Midbrain (tissue), 1 donor: ENCODE results near the gene TP73.

Source experiments
- DNase-seq: peaks from one replicate; lab custom pipeline; 2025; lab: John Stamatoyannopoulos, UW

TP73 gene

DNA sequence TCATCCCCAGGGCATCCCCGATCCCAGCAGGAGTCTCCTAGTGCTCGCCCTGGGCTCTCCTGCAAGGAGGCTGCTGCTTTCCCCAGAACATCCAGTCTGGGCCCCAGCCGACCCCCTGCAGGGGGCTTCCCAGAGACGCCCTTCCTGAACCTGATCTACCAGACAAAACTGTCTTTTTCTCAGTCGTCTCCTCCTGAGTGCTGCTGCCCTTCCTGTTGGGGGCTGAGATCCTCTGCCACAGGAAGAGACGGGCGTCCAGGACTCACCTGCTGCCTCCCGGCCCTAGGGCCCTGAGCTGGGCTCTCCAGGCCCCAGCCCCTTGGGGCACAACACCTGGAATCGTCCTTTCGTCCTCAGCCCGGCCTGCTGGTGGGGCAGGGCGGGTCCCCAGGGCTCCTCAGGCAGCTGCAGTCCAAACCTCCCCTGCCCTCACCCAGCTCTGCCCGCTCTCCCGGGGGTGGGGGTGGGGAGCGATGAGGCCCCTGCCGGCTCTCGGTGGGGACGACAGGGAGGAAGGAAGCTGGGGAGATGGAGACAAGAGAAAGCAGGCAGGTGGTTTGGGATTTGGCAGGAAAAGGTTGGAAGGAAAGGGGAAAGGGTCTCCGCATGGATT, 36.9 kb downstream of the TP73 start:
- DNase-seq, result no peak

GRCh38 chr1:3690282-3691065, 38.2 kb downstream of the TP73 start:
- DNase-seq, result no peak

DNA sequence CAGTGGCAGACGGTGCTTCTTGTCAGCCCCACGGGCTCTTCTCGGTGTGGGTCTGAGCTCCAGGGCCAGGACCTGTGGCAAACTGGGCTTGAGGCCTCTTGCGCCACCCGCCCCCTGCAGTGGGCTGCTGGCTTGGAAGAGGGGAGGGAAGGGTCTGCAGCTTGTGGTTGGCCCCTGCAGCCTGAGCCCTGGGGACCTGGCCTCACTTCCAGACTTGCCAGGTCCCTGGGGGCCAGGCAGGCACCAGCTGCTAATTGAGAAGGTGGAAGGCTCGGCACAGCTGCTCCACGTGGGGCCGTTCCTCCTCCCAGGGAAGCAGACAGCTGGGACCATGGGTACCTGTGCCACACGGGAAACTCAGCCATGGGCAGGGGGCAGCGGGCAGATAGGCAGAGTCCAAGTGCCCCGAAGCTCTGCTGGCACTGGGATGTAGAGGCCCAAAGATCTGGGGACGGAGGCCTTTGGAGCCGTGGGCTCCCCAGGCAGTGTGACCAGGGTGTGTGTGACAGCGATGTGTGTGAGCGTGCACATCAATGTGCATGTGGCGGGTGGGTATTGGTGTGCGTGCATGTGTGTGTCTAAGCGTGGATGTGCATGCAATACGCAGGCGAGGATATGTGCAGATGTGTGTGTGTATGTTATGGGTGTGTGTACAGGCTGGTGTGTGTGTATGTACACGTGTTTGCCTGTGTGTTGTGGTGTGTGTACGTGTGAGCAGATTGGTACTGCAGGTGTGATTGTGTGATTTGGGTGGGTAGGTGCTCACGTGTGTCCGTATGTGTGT, 39.3 kb downstream of the TP73 start:
- DNase-seq, result no peak

DNA sequence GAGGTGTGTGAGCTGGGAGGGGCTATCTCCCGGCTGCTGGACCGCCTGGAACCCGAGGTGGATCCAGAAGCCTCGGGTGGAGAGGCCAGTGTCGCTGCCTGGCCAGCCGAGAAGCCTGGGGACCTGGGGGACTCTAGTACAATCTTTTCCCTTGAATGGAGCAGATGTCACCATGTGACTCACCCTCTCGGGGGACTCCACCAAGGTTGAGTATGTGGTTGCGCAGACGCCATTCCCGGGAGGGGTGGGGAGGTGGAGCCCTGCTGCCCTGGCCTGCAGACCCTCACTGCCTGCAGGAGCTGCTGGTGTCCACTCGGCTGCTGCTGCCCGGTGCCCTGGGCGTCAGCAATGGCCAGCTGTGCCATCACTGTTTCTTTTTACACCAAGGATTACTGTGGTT, 40.3 kb downstream of the TP73 start:
- no peak for DNase-seq

GRCh38 chr1:3693321-3693720, 41.0 kb downstream of the TP73 start:
- DNase-seq, result no peak

GRCh38 chr1:3695326-3696217, 43.3 kb downstream of the TP73 start:
- peak; percentile 41 for DNase-seq

GRCh38 chr1:3696689-3697088, 44.4 kb downstream of the TP73 start:
- DNase-seq, result no peak

- no peak for DNase-seq
Observed at GRCh38 chr1:3697104-3697503, 44.8 kb downstream of the TP73 start.

DNA sequence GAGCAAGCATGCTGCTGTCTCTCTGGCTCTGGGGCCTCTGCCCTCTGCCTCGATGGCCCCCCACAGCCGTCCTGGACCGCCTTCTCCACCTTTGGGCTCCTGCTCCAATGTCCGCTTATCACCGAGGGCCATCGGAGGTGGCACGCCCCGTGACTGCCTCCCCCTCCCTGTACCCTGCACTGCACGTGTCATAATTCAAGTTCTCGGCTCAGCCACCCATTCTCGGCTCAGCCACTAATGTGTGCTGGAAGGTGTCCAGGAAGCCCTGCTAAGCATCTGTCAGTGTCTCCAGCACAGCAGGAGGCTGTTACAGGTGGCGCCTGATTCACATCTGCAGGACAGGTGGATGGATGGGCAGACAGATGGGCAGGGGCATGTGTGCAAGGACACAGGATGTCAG, 45.5 kb downstream of the TP73 start:
- DNase-seq, result no peak

DNA sequence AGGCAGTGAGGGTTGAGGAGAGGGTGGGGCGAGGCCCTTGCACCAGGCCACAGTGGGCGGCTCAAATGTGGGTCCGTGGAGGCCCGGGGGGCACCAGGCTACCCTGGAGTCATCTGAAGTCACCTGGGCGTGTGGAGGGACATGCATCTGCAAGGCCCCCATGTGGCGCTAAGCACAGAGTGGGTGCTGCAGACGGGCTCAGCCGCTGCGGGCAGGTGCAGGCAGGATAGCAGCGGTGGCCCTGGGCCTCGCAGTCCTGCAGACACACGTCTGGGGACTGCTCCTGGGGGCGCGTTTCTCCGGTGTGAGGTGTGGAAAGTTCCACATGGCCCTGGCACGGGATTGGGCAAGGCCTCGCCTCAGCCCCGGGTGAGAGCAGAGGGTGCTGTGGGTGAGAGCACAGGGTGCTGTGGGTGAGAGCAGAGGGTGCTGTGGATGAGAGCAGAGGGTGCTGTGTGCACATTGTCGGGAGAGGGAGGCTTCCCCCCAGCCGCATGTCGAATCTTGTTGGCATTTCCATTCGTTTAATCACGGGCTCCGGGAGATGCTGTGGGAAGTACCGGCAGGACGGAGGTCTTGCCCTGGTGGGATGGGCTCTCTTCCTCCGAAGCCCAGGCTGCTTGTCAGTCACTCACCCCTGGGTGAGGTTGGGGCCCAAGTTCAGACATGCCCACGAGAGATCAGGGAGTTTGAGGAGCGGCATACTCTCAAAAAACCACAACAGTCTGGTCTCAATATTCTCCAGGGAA, 46.5 kb downstream of the TP73 start:
- no peak for DNase-seq

DNA sequence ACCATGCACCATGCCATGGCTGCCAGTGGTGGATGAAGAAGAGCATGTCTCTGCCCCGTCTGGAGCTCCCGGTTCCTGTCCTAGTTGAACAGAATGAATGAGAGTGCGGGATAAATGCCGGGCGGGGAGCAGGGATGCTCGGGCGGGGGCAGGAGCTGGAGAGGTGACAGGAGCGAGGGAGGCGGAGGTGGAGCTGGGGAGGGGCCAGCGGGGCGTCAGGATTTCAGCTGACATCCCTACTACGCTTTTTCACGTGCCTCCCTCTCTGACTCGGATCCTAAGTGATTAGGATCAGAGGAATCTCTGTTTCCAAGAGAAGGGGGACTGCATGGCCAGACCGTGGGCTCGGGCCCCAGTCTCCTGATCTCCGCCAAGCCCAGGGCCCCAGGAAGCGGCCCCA, 47.3 kb downstream of the TP73 start:
- DNase-seq, result no peak

DNA sequence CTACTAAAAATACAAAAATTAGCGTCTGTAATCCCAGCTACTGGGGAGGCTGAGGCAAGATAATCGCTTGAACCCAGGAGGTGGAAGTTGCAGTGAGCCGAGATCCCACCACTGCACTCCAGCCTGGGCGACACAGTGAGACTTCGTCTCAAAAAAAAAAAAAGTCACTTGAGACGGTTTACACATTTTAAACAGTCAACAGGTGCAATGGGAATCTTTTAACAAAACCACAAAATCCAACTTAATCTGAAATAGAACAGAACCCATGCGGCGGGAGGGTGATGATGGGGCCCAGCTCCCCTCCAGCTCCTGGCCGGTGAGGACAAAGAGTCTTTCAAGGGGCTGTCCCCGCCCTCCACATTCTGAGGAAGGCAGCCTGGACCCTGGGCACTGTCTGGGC, 48.3 kb downstream of the TP73 start:
- DNase-seq, result no peak

DNA sequence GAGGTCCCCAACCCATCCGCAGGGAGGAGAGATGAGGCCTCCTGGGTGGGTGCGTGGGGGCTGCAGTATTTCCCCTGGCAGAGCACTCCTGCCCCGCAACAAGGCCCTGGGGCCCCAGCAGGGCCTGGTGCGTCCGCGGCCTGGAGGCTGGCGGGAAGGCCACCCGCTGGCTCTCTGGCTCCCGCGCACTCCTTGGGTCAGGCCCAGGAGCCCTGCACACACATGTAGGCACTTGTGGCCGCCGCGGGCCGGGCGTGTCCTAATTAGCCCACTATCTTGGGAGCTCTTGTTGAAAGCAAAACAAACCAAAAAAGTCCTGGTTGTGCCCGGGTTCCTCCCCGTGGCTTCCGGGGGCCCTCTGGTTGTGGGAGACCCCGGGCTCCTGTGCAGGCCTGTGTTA, 50.2 kb downstream of the TP73 start:
- DNase-seq, result no peak

DNA sequence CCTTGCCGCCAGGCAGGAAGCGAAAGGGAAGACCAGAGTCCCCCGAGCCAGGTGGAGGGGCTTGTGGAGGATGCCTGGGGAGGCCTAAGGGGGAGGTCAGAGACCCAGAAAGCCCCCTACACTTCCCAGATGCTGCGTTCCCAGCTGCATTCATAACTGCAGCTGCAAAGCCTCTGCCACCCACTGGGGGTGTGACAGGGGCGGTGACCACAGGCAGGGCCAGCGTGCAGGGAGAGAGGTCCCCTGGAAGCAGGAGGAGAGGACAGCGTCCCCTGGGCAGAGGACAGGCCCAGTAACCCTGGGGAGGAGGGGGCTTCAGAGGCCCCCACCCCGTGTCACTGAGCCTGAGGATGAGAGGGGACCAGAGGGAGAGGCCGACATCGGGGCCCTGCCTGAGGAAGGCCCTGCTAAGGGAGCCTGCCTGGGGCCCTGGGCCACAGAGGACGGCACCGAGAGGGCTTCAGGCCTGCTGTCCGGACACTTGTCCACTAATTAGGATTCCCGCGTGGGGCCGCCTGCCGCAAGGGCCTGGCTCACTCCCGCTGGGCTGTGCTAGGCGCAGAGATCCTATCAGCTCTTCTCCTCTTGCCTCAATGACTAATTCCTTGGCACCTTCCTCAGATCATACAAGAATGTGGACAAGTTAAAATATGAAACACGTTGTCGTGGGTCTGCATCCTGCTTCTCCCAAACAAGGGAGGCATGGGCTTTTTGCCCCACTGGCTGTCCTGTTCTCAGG, 50.8 kb downstream of the TP73 start:
- DNase-seq, result no peak

DNA sequence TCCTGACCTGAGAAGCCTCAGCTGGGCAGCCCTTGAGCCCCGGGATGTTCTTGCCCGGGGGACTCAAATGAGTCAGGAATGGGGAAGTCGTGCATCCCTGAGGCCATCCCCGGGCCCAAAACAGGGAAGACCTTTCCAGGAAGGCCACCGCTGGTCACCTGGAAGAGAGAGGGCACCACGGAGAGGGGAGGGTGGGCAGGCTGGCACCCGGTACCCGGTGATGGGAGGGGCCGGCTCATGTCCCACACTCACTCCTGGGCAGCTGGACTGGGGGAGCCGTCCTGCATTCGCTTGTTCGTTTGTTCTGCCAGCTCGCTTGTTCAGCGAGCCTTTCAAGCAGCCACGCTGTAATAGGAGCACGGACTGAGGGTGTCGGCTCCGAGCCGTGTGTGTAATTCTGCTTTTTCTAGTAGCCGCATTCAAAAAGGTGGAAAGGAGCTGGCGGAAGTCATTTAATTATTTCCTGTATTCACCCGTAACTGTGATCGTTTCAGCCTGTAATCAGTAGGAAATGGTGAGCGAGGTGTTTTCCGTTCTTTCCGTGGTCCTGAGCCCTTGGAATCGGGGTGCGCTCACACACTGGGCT, 51.6 kb downstream of the TP73 start:
- no peak for DNase-seq

GRCh38 chr1:3705341-3705950, 53.1 kb downstream of the TP73 start:
- no peak for DNase-seq

DNA sequence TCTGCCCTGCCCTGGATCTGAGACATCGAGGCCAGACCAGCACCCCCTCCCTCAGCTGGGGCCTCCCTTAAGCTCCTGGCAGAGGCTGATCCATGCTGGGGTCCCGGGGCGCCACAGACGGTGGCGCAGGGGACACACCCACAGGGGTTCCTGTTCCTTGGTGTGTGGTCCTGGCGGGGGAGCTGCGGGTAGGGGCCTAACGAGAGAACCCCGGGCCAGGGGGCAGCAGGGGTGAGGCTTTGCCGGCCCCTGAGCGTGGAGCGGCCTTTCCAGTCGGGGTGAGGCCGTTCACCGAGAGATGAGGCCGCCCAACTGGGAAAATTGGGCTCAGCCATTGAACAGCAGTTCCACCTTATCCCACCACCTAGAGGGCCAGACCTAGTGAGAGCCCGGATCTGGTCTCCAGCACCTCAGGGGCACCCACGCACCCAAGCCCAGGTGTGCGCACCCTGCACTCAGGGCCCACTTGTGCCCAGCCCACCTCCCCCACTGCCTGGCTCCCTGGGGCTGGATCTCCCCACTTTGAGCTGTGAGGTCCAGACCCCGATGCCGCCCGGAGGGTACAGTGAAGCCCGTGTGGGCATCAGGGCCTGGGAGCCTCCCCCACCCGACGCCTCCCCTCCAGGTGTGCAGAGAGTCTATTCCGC, 54.5 kb downstream of the TP73 start:
- DNase-seq, result no peak

DNA sequence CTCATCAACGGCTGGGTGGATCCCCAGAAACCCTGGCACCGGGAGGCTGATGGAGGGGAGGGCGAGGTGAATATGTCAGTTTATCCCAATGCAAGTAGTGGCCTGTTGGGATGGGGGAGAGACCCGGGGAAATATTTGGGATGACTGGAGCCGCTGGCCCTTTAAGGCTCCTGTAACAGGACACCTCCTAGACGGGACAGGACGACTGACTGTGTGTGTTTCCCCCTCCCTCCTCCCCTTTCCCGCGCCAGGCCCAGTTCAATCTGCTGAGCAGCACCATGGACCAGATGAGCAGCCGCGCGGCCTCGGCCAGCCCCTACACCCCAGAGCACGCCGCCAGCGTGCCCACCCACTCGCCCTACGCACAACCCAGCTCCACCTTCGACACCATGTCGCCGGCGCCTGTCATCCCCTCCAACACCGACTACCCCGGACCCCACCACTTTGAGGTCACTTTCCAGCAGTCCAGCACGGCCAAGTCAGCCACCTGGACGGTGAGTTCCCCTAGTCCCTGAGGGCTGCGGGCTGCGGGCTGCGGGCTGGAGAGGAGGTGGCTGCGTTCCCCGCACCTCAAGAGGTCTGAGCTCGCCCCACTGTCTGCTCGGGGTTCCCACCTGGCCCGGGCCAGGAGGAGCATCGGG, 55.1 kb downstream of the TP73 start:
- DNase-seq, result no peak

- no peak for DNase-seq
Observed at GRCh38 chr1:3707939-3708328, 55.6 kb downstream of the TP73 start.
